ENCODE measurements around the gene MKNK2.
"Not testable (repeated sequence)": the region's sequence is repeated elsewhere in the genome, so short reads cannot be mapped to it uniquely, and the experiment has no call there.

Gene MKNK2

GRCh38 chr19:2043961-2044708, 6.9 kb downstream of the MKNK2 start:
- no peak for DNase-seq (ENCODE audit: low read depth in 2 of 2)

GRCh38 chr19:2043251-2043641, 7.8 kb downstream of the MKNK2 start:
- no peak for DNase-seq (ENCODE audit: low read depth in 2 of 2)

GRCh38 chr19:2042485-2043250, 8.4 kb downstream of the MKNK2 start:
- no peak for DNase-seq (ENCODE audit: low read depth in 2 of 2)

GRCh38 chr19:2041683-2042484, 9.2 kb downstream of the MKNK2 start:
- peak; percentile 98 to 99 for DNase-seq (ENCODE audit: low read depth in 2 of 2)

- no peak for DNase-seq (ENCODE audit: low read depth in 2 of 2)
These were observed 9.7 kb downstream of the MKNK2 start for GRCh38 chr19:2041433-2041682.

GRCh38 chr19:2040647-2041432, 10.2 kb downstream of the MKNK2 start:
- no peak for DNase-seq (ENCODE audit: low read depth in 2 of 2)

- DNase-seq (ENCODE audit: low read depth in 2 of 2) = no peak
These were observed 10.9 kb downstream of the MKNK2 start for GRCh38 chr19:2039959-2040646.

GRCh38 chr19:2039089-2039958, 11.7 kb downstream of the MKNK2 start:
- DNase-seq (ENCODE audit: low read depth in 2 of 2) = no peak

GRCh38 chr19:2038284-2039088, 12.6 kb downstream of the MKNK2 start:
- DNase-seq (ENCODE audit: low read depth in 2 of 2) = no peak

GRCh38 chr19:2037651-2038255, 13.3 kb downstream of the MKNK2 start:
- no peak for DNase-seq (ENCODE audit: low read depth in 2 of 2)

- DNase-seq (ENCODE audit: low read depth in 2 of 2) = no peak
These were observed 14.6 kb downstream of the MKNK2 start for GRCh38 chr19:2036424-2036823.

- no peak for DNase-seq (ENCODE audit: low read depth in 2 of 2)
These were observed 15.5 kb downstream of the MKNK2 start for GRCh38 chr19:2035590-2035991.

- no peak for DNase-seq (ENCODE audit: low read depth in 2 of 2)
These were observed 16.1 kb downstream of the MKNK2 start for GRCh38 chr19:2034729-2035589.

- not testable (repeated sequence) for DNase-seq (ENCODE audit: low read depth in 2 of 2)
These were observed 16.8 kb downstream of the MKNK2 start for GRCh38 chr19:2034253-2034652.

GRCh38 chr19:2033825-2034159, 17.3 kb downstream of the MKNK2 start:
- no peak for DNase-seq (ENCODE audit: low read depth in 2 of 2)

GRCh38 chr19:2033115-2033824, 17.8 kb downstream of the MKNK2 start:
- no peak for DNase-seq (ENCODE audit: low read depth in 2 of 2)

- no peak for DNase-seq (ENCODE audit: low read depth in 2 of 2)
These were observed 18.6 kb downstream of the MKNK2 start for GRCh38 chr19:2032296-2032941.

Data from stimulated activated CD8-positive, alpha-beta memory T cell treated with anti-CD3 and anti-CD28 coated beads, Interleukin-15, amount 100 ng/mL, for 4 hours (primary cell).